ENCODE measurements around the gene TTC9B.

- TF ChIP-seq EP300 (IDR thresholded peaks at IDR 0.05) (no peak), POLR2A (IDR thresholded peaks at IDR 0.05; ENCODE audit: low read depth) (no peak)
- TF ChIP-seq, protein P1, sequence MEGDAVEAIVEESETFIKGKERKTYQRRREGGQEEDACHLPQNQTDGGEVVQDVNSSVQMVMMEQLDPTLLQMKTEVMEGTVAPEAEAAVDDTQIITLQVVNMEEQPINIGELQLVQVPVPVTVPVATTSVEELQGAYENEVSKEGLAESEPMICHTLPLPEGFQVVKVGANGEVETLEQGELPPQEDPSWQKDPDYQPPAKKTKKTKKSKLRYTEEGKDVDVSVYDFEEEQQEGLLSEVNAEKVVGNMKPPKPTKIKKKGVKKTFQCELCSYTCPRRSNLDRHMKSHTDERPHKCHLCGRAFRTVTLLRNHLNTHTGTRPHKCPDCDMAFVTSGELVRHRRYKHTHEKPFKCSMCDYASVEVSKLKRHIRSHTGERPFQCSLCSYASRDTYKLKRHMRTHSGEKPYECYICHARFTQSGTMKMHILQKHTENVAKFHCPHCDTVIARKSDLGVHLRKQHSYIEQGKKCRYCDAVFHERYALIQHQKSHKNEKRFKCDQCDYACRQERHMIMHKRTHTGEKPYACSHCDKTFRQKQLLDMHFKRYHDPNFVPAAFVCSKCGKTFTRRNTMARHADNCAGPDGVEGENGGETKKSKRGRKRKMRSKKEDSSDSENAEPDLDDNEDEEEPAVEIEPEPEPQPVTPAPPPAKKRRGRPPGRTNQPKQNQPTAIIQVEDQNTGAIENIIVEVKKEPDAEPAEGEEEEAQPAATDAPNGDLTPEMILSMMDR (IDR thresholded peaks at IDR 0.05): no peak
Measured at GRCh38 chr19:40267601-40267997, 49.4 kb upstream of the TTC9B start.
